ENCODE data around the gene DIP2C.
"Not testable (repeated sequence)": the region's sequence is repeated elsewhere in the genome, so short reads cannot be mapped to it uniquely, and the experiment has no call there.

DIP2C gene

GRCh38 chr10:285216-285615 lies 404.3 kb downstream of the DIP2C start:
- no peak for DNase-seq

- DNase-seq = no peak
Measured at GRCh38 chr10:283916-284356, 405.5 kb downstream of the DIP2C start.

- DNase-seq = no peak
Measured at GRCh38 chr10:283140-283479, 406.4 kb downstream of the DIP2C start.

- no peak for DNase-seq
Measured at GRCh38 chr10:282294-283139, 407.0 kb downstream of the DIP2C start.

- DNase-seq = no peak
Measured at GRCh38 chr10:279655-280054, 409.8 kb downstream of the DIP2C start.

- DNase-seq = no peak
Measured at GRCh38 chr10:279232-279631, 410.2 kb downstream of the DIP2C start.

GRCh38 chr10:278707-279106 lies 410.8 kb downstream of the DIP2C start:
- DNase-seq = no peak

- DNase-seq = no peak
Measured at GRCh38 chr10:277963-278362, 411.5 kb downstream of the DIP2C start.

GRCh38 chr10:275680-276079 lies 413.8 kb downstream of the DIP2C start:
- DNase-seq = no peak

GRCh38 chr10:274866-275265 lies 414.6 kb downstream of the DIP2C start:
- no peak for DNase-seq

GRCh38 chr10:273088-273487 lies 416.4 kb downstream of the DIP2C start:
- DNase-seq = no peak

- DNase-seq = no peak
Measured at GRCh38 chr10:271722-272121, 417.7 kb downstream of the DIP2C start.

- DNase-seq = no peak
Measured at GRCh38 chr10:271201-271600, 418.3 kb downstream of the DIP2C start.

- no peak for DNase-seq
Measured at GRCh38 chr10:269440-270074, 419.9 kb downstream of the DIP2C start.

GRCh38 chr10:267705-268104 lies 421.8 kb downstream of the DIP2C start:
- DNase-seq = no peak

- DNase-seq = no peak
Measured at GRCh38 chr10:266974-267425, 422.5 kb downstream of the DIP2C start.

- DNase-seq = not testable (repeated sequence)
Measured at GRCh38 chr10:265816-266588, 423.5 kb downstream of the DIP2C start.

GRCh38 chr10:265074-265440 lies 424.4 kb downstream of the DIP2C start:
- not testable (repeated sequence) for DNase-seq

- DNase-seq = not testable (repeated sequence)
Measured at GRCh38 chr10:264160-265073, 425.1 kb downstream of the DIP2C start.

- DNase-seq = no peak
Measured at GRCh38 chr10:260819-261429, 428.5 kb downstream of the DIP2C start.

- DNase-seq = no peak
Measured at GRCh38 chr10:251982-252582, 437.4 kb downstream of the DIP2C start.

GRCh38 chr10:248307-248706 lies 441.2 kb downstream of the DIP2C start:
- no peak for DNase-seq
